A549 treated with DMSO at 1 μM for 4 hours (cell line): ENCODE measurements around the gene GLYATL1B. TPM values are rescaled to one million over a fixed set of nuclear protein-coding genes. Genes with fewer than 3 reads are reported as not detected.

ENCODE experiments used
- total RNA-seq: library from RNA; stranded (reverse); fragments of 200-300 nt; extraction: Qiagen RNA extraction; gene quantifications from 5 replicates; pipeline ENCODE4 v1.2.3, GENCODE V29; 2022; ENCODE audit warnings: low read depth

GLYATL1B gene, protein sequence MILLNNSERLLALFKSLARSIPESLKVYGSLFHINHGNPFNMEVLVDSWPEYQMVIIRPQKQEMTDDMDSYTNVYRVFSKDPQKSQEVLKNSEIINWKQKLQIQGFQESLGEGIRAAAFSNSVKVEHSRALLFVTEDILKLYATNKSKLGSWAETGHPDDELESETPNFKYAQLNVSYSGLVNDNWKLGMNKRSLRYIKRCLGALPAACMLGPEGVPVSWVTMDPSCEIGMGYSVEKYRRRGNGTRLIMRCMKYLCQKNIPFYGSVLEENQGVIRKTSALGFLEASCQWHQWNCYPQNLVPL
- not detected in 5 replicates for total RNA-seq

DNA sequence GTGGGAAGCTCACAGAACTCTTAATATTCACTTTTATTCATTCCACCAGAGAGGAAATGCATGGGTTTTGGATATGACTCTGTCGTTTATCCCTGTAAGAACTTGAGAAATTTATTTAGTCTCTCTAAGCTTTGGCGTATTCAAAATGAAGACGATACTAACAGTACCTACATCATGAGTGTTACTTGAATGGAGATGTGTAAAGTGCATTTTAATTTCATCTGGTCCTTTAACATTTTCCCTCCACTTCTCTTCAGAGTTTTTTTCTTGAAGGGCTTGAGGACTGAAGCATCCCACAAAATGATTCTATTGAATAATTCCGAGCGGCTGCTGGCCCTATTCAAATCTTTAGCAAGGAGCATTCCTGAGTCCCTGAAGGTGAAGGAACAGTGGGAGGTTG lies at the start of gene GLYATL1B:
Gene GLYATL1B (plus strand): TSS at position 301 of the 400 bp plus-strand sequence. CDS start 0 bp downstream, at position 301.

DNA sequence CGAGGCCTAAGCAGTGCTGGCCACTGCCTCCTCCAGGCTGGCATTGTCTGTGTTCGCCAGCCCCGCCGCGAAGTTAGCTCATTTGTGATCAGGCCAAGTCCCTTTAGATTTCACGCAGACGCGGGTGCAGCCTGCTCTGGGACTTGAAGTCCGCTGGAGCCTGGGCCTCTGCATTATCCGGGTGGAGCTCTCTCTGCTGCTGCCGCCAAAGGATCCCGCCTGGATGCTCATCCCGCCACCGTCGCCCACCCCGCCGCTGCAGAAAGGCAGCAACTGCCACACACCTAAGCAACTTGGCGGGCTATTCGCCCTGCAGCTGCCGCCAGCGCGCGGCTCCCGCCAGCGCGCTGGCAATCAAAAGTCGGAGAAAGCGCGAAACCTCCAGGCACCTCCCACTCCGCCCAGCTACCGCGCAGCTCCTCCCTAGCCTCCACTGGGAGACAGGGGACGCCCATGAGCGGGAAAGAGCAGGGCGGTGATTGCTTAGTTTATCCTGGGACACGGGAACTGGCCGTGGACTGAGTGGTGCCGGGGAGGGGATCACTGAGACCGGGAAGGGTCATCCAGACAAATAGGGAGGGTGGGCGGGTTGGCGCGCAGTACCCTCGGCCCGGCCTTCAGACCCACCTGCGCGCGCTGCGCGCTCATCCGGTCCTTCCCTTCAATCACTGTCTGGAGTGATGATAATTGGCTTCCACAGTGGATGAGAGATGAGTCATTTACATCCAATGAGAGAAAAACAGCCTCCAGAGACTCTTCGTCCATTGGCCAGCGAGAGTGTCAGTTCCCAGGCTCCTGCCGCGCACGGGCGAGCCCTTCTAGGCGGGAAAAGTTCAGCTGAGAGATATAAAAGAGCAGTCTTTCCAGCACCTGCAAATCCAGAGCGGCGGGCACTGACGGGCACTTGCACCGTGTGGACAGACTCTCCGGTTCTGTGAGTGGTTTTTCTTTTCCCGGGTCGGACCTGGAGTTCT lies 20.5 kb downstream of the GLYATL1B start, which contains the start of gene FAM111B:
Gene FAM111B (plus strand): TSS at position 875 of the 974 bp plus-strand sequence. CDS start 2,389 bp downstream, outside the sequence.

GRCh38 chr11:59142530-59143507 lies 56.7 kb downstream of the GLYATL1B start, which contains the start of gene FAM111A:
FAM111A (plus strand) TSS chr11:59142856; CDS start chr11:59148873, 6,017 bp downstream.

Other genes starting within 250 kb of the GLYATL1B start
- not detected in 5 replicates for gene GLYATL2, start 241.6 kb upstream of the GLYATL1B start, total RNA-seq
- not detected in 5 replicates for gene GLYATL1, start 146.8 kb upstream of the GLYATL1B start, total RNA-seq
- gene FAM111B, start 20.9 kb downstream of the GLYATL1B start, total RNA-seq = 7.6 to 9.9 TPM (median 9.1 TPM) in 5 replicates
- 9.9 to 11.3 TPM (median 10.5 TPM) in 5 replicates for gene FAM111A, start 56.5 kb downstream of the GLYATL1B start, total RNA-seq
- gene DTX4, start 85.8 kb downstream of the GLYATL1B start, total RNA-seq = 4.6 to 5.4 TPM (median 5.3 TPM) in 5 replicates
- not detected in 5 replicates for gene MPEG1, start 126.6 kb downstream of the GLYATL1B start, total RNA-seq